Panc1 (cell line): ENCODE measurements around the gene LRMDA. TPM values are rescaled to one million over a fixed set of nuclear protein-coding genes. Genes with fewer than 3 reads are reported as not detected.

Source experiments
- ATAC-seq: fragments of 200-7000 bp; cut with Tn5 transposase; 2 replicates; pipeline ENCODE4 v1.9.1; 2020; ENCODE audit warnings: mild to moderate bottlenecking, moderate library complexity
- BruUV-seq: library from RNA; stranded (reverse); fragments of 400-500 nt; replicated peaks from 2 replicates; lab custom pipeline; 2021; lab: Mats Ljungman, UMichigan
- CTCF ChIA-PET: fragments of 300-600 bp; sonication (Branson Sonifier 250); formaldehyde crosslinking; loops from one replicate; lab custom pipeline; 2022; ENCODE audit warnings: antibody characterized with exemption; lab: Charles Lee
- POLR2A ChIA-PET: fragments of 300-600 bp; sonication (Branson Sonifier 250); formaldehyde crosslinking; loops from one replicate; lab custom pipeline; 2022; ENCODE audit warnings: antibody characterized with exemption; lab: Charles Lee
- DNase-seq: peaks from one replicate; pipeline ENCODE4 v3.0.0-alpha.2; 2010; ENCODE audit warnings: low read depth, low spot score
- H3K27ac ChIP-seq: 2 replicates; pipeline ENCODE4 v1.5.1; 2011; ENCODE audit warnings: mild to moderate bottlenecking, low read length, inconsistent platforms
- H3K27me3 ChIP-seq: fragments of 200-500 bp; sonication (Bioruptor generic); 2 replicates; pipeline ENCODE4 v1.6.0; 2014; ENCODE audit warnings: low read length, inconsistent platforms; ENCODE audit not compliant: control insufficient read depth, insufficient read depth
- H3K36me3 ChIP-seq: fragments of 200-500 bp; sonication (Bioruptor generic); 2 replicates; pipeline ENCODE4 v1.5.1; 2014; ENCODE audit warnings: inconsistent platforms, mild to moderate bottlenecking, low read length, moderate library complexity; ENCODE audit not compliant: control insufficient read depth, insufficient read depth
- H3K4me1 ChIP-seq: 2 replicates; pipeline ENCODE4 v1.5.1; 2011; ENCODE audit warnings: inconsistent platforms, mild to moderate bottlenecking, low read length, moderate library complexity; ENCODE audit not compliant: control insufficient read depth, insufficient read depth
- H3K4me3 ChIP-seq, 2 experiments: 2 replicates each; pipeline ENCODE4 v1.5.1; 2011 to 2012; ENCODE audit warnings: low read depth in 2 of 2, low read length in 2 of 2, mild to moderate bottlenecking in 2 of 2, inconsistent platforms in 1 of 2, moderate library complexity in 1 of 2
- H3K9me3 ChIP-seq: fragments of 200-500 bp; sonication (Bioruptor generic); 2 replicates; pipeline ENCODE4 v1.5.1; 2014; ENCODE audit warnings: low read depth, mild to moderate bottlenecking, inconsistent platforms, low read length, moderate library complexity; ENCODE audit not compliant: control insufficient read depth, insufficient read depth
- POLR2AphosphoS5 ChIP-seq: IDR thresholded peaks from 2 replicates; pipeline ENCODE4 v1.6.1; 2012; ENCODE audit warnings: mild to moderate bottlenecking, low read depth, low read length, moderate library complexity
- SIN3A ChIP-seq: IDR thresholded peaks from 2 replicates; pipeline ENCODE4 v1.6.1; 2012; ENCODE audit warnings: low read depth, mild to moderate bottlenecking, low read length, moderate library complexity, borderline replicate concordance; ENCODE audit not compliant: insufficient read depth
- TCF7L2 ChIP-seq: IDR thresholded peaks from 2 replicates; pipeline ENCODE4 v1.6.1; 2011; ENCODE audit warnings: mild to moderate bottlenecking, low read depth, low read length, inconsistent platforms
- in situ Hi-C: cut with HindIII; loops from 2 replicates; pipeline ENCODE4 v1.10.0; 2016; ENCODE audit warnings: low sequenced_read_pairs, low pct_unique_long_range_greater_than_20kb
- intact Hi-C: fragments of 100-400 bp; cut with micrococcal nuclease; formaldehyde crosslinking; loops from one replicate; pipeline ENCODE4 v1.10.0; 2022; ENCODE audit not compliant: unreplicated experiment
- total RNA-seq: library from RNA; stranded (reverse); gene quantifications from one replicate; pipeline ENCODE4 v1.2.1, GENCODE V29; 2021; ENCODE audit not compliant: unreplicated experiment
- TF ChIP-seq, protein P1 (sequence below): fragments of 450-650 bp; IDR thresholded peaks from 2 replicates; pipeline ENCODE4 v1.5.1; 2017; ENCODE audit warnings: mild to moderate bottlenecking
- TF ChIP-seq, protein P2 (sequence below), 2 experiments: IDR thresholded peaks; 2 replicates each; pipeline ENCODE4 v1.6.1; 2011 to 2012; ENCODE audit warnings: low read depth in 2 of 2, control low read depth in 1 of 2, low read length in 1 of 2, mild to moderate bottlenecking in 1 of 2, moderate library complexity in 1 of 2; ENCODE audit not compliant: insufficient read depth in 1 of 2

Gene LRMDA
- total RNA-seq, 1 experiment from 2014 or later, result 1.2 TPM

DNA sequence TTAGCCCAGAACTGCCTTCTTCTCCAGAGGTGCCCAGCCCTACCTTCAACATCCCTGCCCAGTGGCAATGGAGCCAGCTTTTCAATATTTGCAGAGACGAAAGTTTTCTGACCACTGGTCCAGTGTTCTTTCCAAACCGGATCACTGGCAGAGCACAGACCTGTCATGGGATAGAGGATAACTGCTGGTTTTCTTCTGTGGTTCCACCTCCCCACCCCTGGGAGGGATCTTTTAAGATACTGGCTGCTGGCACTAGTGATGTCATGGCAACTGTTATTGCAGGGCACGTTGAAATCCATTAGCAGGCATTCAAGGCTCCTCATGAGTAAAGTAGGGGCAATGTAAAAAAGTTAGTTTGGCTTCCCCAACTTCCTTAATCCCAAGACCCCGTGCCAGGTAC is 387.1 kb downstream of the LRMDA start:
- Histone ChIP-seq H3K27ac (no peak overlapping the region), H3K4me1 (no peaks in the 10 kb centered on the region), H3K4me3 (no peak overlapping the region), H3K9me3 (no peaks in the 10 kb centered on the region), H3K27me3 (peaks cover 7% of the 10 kb centered on the region), H3K36me3 (no peaks in the 10 kb centered on the region)
- BruUV-seq, result no TSS peak
- ChIA-PET POLR2A (no interaction called here), CTCF (no interaction called here)
- TF ChIP-seq POLR2AphosphoS5 (no peak), SIN3A (no peak), TCF7L2 (no peak)
- TF ChIP-seq, protein P1, sequence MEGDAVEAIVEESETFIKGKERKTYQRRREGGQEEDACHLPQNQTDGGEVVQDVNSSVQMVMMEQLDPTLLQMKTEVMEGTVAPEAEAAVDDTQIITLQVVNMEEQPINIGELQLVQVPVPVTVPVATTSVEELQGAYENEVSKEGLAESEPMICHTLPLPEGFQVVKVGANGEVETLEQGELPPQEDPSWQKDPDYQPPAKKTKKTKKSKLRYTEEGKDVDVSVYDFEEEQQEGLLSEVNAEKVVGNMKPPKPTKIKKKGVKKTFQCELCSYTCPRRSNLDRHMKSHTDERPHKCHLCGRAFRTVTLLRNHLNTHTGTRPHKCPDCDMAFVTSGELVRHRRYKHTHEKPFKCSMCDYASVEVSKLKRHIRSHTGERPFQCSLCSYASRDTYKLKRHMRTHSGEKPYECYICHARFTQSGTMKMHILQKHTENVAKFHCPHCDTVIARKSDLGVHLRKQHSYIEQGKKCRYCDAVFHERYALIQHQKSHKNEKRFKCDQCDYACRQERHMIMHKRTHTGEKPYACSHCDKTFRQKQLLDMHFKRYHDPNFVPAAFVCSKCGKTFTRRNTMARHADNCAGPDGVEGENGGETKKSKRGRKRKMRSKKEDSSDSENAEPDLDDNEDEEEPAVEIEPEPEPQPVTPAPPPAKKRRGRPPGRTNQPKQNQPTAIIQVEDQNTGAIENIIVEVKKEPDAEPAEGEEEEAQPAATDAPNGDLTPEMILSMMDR, result no peak
- TF ChIP-seq, protein P2, sequence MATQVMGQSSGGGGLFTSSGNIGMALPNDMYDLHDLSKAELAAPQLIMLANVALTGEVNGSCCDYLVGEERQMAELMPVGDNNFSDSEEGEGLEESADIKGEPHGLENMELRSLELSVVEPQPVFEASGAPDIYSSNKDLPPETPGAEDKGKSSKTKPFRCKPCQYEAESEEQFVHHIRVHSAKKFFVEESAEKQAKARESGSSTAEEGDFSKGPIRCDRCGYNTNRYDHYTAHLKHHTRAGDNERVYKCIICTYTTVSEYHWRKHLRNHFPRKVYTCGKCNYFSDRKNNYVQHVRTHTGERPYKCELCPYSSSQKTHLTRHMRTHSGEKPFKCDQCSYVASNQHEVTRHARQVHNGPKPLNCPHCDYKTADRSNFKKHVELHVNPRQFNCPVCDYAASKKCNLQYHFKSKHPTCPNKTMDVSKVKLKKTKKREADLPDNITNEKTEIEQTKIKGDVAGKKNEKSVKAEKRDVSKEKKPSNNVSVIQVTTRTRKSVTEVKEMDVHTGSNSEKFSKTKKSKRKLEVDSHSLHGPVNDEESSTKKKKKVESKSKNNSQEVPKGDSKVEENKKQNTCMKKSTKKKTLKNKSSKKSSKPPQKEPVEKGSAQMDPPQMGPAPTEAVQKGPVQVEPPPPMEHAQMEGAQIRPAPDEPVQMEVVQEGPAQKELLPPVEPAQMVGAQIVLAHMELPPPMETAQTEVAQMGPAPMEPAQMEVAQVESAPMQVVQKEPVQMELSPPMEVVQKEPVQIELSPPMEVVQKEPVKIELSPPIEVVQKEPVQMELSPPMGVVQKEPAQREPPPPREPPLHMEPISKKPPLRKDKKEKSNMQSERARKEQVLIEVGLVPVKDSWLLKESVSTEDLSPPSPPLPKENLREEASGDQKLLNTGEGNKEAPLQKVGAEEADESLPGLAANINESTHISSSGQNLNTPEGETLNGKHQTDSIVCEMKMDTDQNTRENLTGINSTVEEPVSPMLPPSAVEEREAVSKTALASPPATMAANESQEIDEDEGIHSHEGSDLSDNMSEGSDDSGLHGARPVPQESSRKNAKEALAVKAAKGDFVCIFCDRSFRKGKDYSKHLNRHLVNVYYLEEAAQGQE (IDR thresholded peaks at IDR 0.05; ENCODE audit: insufficient read depth in 1 of 2, low read depth in 2 of 2, low read length in 1 of 2), result no peak
- intact Hi-C loops (no loop called here), in situ Hi-C loops (no loop called here)
- ATAC-seq (no peak), DNase-seq (no peak)

DNA sequence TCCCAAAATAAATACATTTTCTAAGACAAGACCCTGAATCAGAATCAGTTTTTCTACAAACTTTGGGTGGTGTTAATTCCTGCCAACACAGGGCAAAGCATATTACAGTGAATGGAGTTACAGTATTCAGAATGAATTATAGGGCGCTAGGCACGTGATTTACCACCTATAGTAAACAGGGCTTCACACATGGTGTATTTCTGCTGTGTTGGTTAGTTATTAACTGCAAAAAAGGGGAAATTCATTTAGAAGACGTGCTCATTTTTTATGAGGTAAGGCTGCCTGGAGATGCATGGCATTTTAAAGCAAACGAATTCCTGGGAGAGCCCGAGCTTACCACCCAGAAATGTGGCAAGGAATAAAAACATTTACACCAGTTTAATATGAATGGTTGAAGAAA is 393.8 kb downstream of the LRMDA start:
- intact Hi-C loops (no loop called here), in situ Hi-C loops (no loop called here)
- ChIA-PET POLR2A (no interaction called here), CTCF (no interaction called here)
- no peaks in the 10 kb centered on the region for H3K9me3 ChIP-seq
- ATAC-seq (no peak), DNase-seq (no peak)
- no peak overlapping the region for H3K4me3 ChIP-seq
- H3K27ac ChIP-seq, result no peak overlapping the region
- BruUV-seq, result no TSS peak
- H3K36me3 ChIP-seq, result no peaks in the 10 kb centered on the region
- TF ChIP-seq TCF7L2 (no peak), SIN3A (no peak), POLR2AphosphoS5 (no peak)
- TF ChIP-seq, protein P2 (IDR thresholded peaks at IDR 0.05; ENCODE audit: insufficient read depth in 1 of 2, low read depth in 2 of 2, low read length in 1 of 2), result no peak
- TF ChIP-seq, protein P1, result no peak
- no peaks in the 10 kb centered on the region for H3K27me3 ChIP-seq
- no peaks in the 10 kb centered on the region for H3K4me1 ChIP-seq
